Measurements from ENCODE around the gene UNCX. TPM values are rescaled to one million over a fixed set of nuclear protein-coding genes. Genes with fewer than 3 reads are reported as not detected.
A peak's percentile ranks its signal among the peaks of the same experiment; 100 is the strongest.
"Not testable (repeated sequence)": the region's sequence is repeated elsewhere in the genome, so short reads cannot be mapped to it uniquely, and the experiment has no call there.

UNCX gene
- total RNA-seq, 2 experiments from 2014 or later: not detected

GRCh38 chr7:1210321-1210978 is 22.2 kb upstream of the UNCX start:
- Histone ChIP-seq H2AFZ (ENCODE audit: low read length) (no peak overlapping the region; the same call in 1 of the 2 replicates), H3K9me2 (ENCODE audit: insufficient read depth, low read length) (no peaks in the 10 kb centered on the region), H3K4me2 (ENCODE audit: low read length) (no peak overlapping the region), H3K9me3 (ENCODE audit: low read length) (no peaks in the 10 kb centered on the region), H3K79me2 (ENCODE audit: insufficient read depth, low read depth, low read length) (no peaks in the 10 kb centered on the region), H3K27ac (ENCODE audit: low read depth, low read length, poor library complexity, severe bottlenecking) (no peak overlapping the region), H3K36me3 (ENCODE audit: insufficient read depth, low read length) (no peaks in the 10 kb centered on the region), H4K20me1 (ENCODE audit: insufficient read depth, low read length) (no peaks in the 10 kb centered on the region), H3K4me3 (ENCODE audit: low read depth, low read length, poor library complexity, severe bottlenecking) (no peak overlapping the region), H3K4me1 (ENCODE audit: insufficient read depth, low read length, poor library complexity, severe bottlenecking) (no peaks in the 10 kb centered on the region)
- ChIA-PET POLR2A (interaction anchor here (0.7 kb wide), 2 partner anchors 12 to 124 kb away, joined by 4 to 6 read pairs; no protein-coding TSS in a partner anchor), CTCF (ENCODE audit: unreplicated experiment) (no interaction called here)
- intact Hi-C loops (cut with micrococcal nuclease; ENCODE audit: unreplicated experiment): no loop called here
- no peak for TF ChIP-seq CTCF (conservative IDR thresholded peaks at IDR 0.05; ENCODE audit: low read length)
- TF ChIP-seq EZH2phosphoT487 (IDR thresholded peaks at IDR 0.05; ENCODE audit: borderline replicate concordance, low read depth, low read length): 0 out of 2 replicates have a peak, but pooled peaks have one; percentile 65
- no TSS peak for BruUV-seq (replicated peaks)
- no peak for DNase-seq (ENCODE audit: low spot score)

GRCh38 chr7:1210979-1211608 is 21.6 kb upstream of the UNCX start:
- DNase-seq (ENCODE audit: low spot score): no peak
- CTCF ChIA-PET (ENCODE audit: unreplicated experiment): no interaction called here
- Histone ChIP-seq H3K4me3 (ENCODE audit: low read depth, low read length, poor library complexity, severe bottlenecking) (no peak overlapping the region), H3K9me2 (ENCODE audit: insufficient read depth, low read length) (no peaks in the 10 kb centered on the region), H3K36me3 (ENCODE audit: insufficient read depth, low read length) (no peaks in the 10 kb centered on the region), H3K9me3 (ENCODE audit: low read length) (no peaks in the 10 kb centered on the region), H3K79me2 (ENCODE audit: insufficient read depth, low read depth, low read length) (no peaks in the 10 kb centered on the region), H3K4me1 (ENCODE audit: insufficient read depth, low read length, poor library complexity, severe bottlenecking) (no peaks in the 10 kb centered on the region), H3K4me2 (ENCODE audit: low read length) (no peak overlapping the region), H4K20me1 (ENCODE audit: insufficient read depth, low read length) (no peaks in the 10 kb centered on the region), H2AFZ (ENCODE audit: low read length) (no peak overlapping the region), H3K27ac (ENCODE audit: low read depth, low read length, poor library complexity, severe bottlenecking) (no peak overlapping the region)
- POLR2A ChIA-PET: no interaction called here
- BruUV-seq (replicated peaks): no TSS peak
- TF ChIP-seq CTCF (conservative IDR thresholded peaks at IDR 0.05; ENCODE audit: low read length) (no peak), EZH2phosphoT487 (IDR thresholded peaks at IDR 0.05; ENCODE audit: borderline replicate concordance, low read depth, low read length) (no peak)
- intact Hi-C loops (cut with micrococcal nuclease; ENCODE audit: unreplicated experiment): no loop called here

GRCh38 chr7:1211611-1212010 is 21.1 kb upstream of the UNCX start:
- Histone ChIP-seq H4K20me1 (ENCODE audit: insufficient read depth, low read length) (no peaks in the 10 kb centered on the region), H3K27ac (ENCODE audit: low read depth, low read length, poor library complexity, severe bottlenecking) (no peak overlapping the region), H3K36me3 (ENCODE audit: insufficient read depth, low read length) (no peaks in the 10 kb centered on the region), H2AFZ (ENCODE audit: low read length) (no peak overlapping the region), H3K4me3 (ENCODE audit: low read depth, low read length, poor library complexity, severe bottlenecking) (no peak overlapping the region), H3K4me1 (ENCODE audit: insufficient read depth, low read length, poor library complexity, severe bottlenecking) (no peaks in the 10 kb centered on the region), H3K9me3 (ENCODE audit: low read length) (no peaks in the 10 kb centered on the region), H3K4me2 (ENCODE audit: low read length) (no peak overlapping the region), H3K9me2 (ENCODE audit: insufficient read depth, low read length) (no peaks in the 10 kb centered on the region), H3K79me2 (ENCODE audit: insufficient read depth, low read depth, low read length) (no peaks in the 10 kb centered on the region)
- ChIA-PET CTCF (ENCODE audit: unreplicated experiment) (no interaction called here), POLR2A (no interaction called here)
- DNase-seq (ENCODE audit: low spot score): no peak
- no TSS peak for BruUV-seq (replicated peaks)
- intact Hi-C loops (cut with micrococcal nuclease; ENCODE audit: unreplicated experiment): no loop called here
- TF ChIP-seq EZH2phosphoT487 (IDR thresholded peaks at IDR 0.05; ENCODE audit: borderline replicate concordance, low read depth, low read length) (no peak), CTCF (conservative IDR thresholded peaks at IDR 0.05; ENCODE audit: low read length) (no peak)

GRCh38 chr7:1212025-1212424 is 20.6 kb upstream of the UNCX start:
- H3K27ac ChIP-seq (ENCODE audit: low read depth, low read length, poor library complexity, severe bottlenecking); BruUV-seq (replicated peaks); H3K4me3 ChIP-seq (ENCODE audit: low read depth, low read length, poor library complexity, severe bottlenecking); CTCF ChIA-PET (ENCODE audit: unreplicated experiment); DNase-seq (ENCODE audit: low spot score); H3K9me3 ChIP-seq (ENCODE audit: low read length); H3K4me1 ChIP-seq (ENCODE audit: insufficient read depth, low read length, poor library complexity, severe bottlenecking); intact Hi-C loops (cut with micrococcal nuclease; ENCODE audit: unreplicated experiment); H3K4me2 ChIP-seq (ENCODE audit: low read length); H4K20me1 ChIP-seq (ENCODE audit: insufficient read depth, low read length); H3K9me2 ChIP-seq (ENCODE audit: insufficient read depth, low read length); H3K79me2 ChIP-seq (ENCODE audit: insufficient read depth, low read depth, low read length); H2AFZ ChIP-seq (ENCODE audit: low read length); H3K36me3 ChIP-seq (ENCODE audit: insufficient read depth, low read length): not testable (repeated sequence)
- POLR2A ChIA-PET: interaction anchor here (0.7 kb wide), 1 partner anchor 48 kb away, joined by 3 read pairs; no protein-coding TSS in a partner anchor

All from OCI-LY7 (cell line).